Astrocyte of the spinal cord (primary cell): Measurements from ENCODE around the gene AGR3.
"Not testable (repeated sequence)": the region's sequence is repeated elsewhere in the genome, so short reads cannot be mapped to it uniquely, and the experiment has no call there.

Source experiments
- DNase-seq: peaks from one replicate; pipeline ENCODE4 v3.0.0; 2011; ENCODE audit warnings: low read depth, low spot score
- H3K4me3 ChIP-seq: 2 replicates; pipeline ENCODE4 v1.5.1; 2011; ENCODE audit warnings: low read depth, mild to moderate bottlenecking, low read length, moderate library complexity
- in situ Hi-C: cut with HindIII; loops from 2 replicates; pipeline ENCODE4 v1.10.0; 2017; ENCODE audit warnings: low sequenced_read_pairs
- TF ChIP-seq, protein P1 (sequence below): IDR thresholded peaks from 2 replicates; pipeline ENCODE4 v1.5.1; 2012; ENCODE audit warnings: low read depth, mild to moderate bottlenecking, low read length, inconsistent platforms

The AGR3 gene

DNA sequence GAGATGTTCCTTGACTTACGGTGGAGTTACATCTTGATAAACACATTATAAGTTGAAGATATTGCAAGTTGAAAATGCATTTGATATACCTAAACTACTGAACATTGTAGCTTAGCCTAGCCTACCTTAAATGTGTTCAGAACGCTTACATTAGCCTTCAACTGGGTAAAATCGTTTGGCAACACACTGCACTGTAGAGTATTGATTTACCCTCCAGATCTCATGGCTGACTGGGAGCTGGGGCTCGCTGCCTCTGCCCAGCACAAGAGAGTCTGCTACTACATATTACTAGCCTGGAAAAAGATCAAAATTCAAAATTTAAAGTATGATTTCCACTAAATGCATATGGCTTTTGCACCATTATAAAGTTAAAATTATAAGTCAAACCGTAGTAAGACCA, 7.5 kb upstream of the AGR3 start:
- in situ Hi-C loops, result no loop called here
- TF ChIP-seq, protein P1, sequence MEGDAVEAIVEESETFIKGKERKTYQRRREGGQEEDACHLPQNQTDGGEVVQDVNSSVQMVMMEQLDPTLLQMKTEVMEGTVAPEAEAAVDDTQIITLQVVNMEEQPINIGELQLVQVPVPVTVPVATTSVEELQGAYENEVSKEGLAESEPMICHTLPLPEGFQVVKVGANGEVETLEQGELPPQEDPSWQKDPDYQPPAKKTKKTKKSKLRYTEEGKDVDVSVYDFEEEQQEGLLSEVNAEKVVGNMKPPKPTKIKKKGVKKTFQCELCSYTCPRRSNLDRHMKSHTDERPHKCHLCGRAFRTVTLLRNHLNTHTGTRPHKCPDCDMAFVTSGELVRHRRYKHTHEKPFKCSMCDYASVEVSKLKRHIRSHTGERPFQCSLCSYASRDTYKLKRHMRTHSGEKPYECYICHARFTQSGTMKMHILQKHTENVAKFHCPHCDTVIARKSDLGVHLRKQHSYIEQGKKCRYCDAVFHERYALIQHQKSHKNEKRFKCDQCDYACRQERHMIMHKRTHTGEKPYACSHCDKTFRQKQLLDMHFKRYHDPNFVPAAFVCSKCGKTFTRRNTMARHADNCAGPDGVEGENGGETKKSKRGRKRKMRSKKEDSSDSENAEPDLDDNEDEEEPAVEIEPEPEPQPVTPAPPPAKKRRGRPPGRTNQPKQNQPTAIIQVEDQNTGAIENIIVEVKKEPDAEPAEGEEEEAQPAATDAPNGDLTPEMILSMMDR, result no peak

DNA sequence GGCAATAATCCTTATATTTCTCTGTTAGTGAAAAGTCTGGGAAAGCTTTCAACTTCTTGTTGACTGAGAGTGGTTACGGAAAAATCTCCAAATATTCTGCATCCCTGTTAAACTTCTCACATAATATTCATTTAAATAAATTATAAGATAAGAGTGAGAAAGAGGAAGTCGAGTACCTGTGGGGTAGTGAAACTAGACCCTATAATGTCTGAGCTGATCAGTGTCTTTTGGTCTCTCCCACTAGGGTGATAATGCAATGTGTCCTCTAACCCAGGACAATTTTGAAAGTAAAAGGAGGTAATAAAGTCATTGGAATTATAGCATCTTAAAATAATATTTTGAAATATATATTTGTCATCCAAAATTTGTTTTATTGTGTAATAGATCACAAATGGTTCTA, 2.1 kb upstream of the AGR3 start:
- TF ChIP-seq, protein P1, result no peak
- no peak overlapping the region for H3K4me3 ChIP-seq
- DNase-seq, result no peak
- in situ Hi-C loops, result no loop called here

More for the DNA sequence above, 7.5 kb upstream of the AGR3 start:
- no peak for DNase-seq
- no peak overlapping the region for H3K4me3 ChIP-seq

DNA sequence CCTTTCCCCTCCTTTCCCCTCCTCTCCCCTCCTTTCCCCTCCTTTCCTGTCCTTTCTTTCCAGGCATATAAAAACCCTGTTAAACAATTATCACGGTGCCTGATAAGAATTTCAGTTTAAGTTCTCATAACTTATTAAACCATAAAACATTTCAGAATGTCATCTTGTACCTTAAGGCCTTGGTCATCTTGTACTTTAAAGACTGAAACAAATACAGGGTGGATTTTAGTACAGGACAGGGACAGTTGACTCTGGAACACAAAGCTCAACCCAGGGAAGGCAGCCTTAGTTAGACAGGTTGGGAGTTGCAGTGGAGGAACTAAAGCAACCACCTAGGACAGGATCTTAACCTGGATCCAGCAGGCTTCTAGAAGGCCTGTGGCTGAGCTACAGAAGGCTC, 1.2 kb downstream of the AGR3 start:
- TF ChIP-seq, protein P1, result no peak
- in situ Hi-C loops, result no loop called here
- H3K4me3 ChIP-seq, result no peak overlapping the region
- DNase-seq, result no peak

DNA sequence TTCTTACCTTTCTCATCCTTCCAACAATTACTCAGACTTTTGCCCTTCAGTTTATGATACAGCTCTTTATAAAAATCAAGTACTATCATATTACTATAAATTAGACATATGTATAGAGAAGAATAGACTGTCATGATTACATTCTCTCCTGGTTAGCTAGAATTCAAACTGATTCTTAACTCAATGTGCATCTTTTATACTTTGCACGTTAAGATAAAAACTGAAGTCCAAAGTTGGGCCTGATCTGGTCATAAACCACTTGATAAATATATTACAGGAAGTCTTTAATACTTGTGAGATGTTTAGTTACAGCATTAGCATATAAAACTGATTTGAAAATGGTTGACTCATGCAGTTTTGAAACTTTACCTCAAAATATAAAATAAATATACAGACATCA, 2.6 kb downstream of the AGR3 start:
- in situ Hi-C loops, result no loop called here
- TF ChIP-seq, protein P1, result no peak
- H3K4me3 ChIP-seq, result no peak overlapping the region
- no peak for DNase-seq

DNA sequence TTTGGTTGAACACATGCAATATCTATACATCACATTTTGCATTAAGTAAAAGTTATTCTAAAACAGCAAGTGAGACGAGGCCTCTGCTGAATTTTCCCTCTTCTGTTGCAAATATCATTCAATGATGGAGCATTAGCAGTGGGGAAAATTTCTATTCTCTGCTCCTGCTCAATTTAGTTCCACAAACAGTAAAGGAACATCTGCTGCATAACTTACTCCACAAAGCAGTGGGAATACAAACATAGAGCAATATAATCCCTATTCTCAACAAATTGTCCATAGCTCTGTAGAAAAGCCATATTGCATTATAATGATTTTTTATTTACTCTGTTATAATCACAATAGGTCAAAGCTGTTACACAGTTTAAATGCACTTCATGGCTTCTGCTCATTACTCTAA, 5.9 kb downstream of the AGR3 start:
- TF ChIP-seq, protein P1, result no peak
- no peak for DNase-seq
- in situ Hi-C loops, result no loop called here
- H3K4me3 ChIP-seq, result no peak overlapping the region

DNA sequence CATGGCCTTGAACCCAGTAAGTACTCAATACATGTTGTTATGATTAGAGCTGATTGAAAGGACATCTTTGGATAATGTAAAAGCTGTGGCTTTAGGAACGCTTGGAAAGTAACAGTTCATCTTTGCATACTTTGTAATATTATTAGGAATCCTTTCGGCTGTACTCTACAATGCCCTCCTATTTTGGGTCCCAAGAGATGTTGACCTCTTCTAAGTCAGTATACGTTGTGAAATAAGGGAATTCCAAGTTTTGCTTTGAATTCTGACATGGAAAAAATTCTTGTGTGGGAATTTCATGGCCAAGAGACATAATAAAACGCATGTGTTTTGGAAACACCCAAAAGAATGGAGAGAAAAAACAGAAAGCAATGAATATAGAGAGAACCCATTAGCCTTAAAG, 7.7 kb downstream of the AGR3 start:
- H3K4me3 ChIP-seq, result no peak overlapping the region
- TF ChIP-seq, protein P1, result no peak
- in situ Hi-C loops, result no loop called here
- no peak for DNase-seq

DNA sequence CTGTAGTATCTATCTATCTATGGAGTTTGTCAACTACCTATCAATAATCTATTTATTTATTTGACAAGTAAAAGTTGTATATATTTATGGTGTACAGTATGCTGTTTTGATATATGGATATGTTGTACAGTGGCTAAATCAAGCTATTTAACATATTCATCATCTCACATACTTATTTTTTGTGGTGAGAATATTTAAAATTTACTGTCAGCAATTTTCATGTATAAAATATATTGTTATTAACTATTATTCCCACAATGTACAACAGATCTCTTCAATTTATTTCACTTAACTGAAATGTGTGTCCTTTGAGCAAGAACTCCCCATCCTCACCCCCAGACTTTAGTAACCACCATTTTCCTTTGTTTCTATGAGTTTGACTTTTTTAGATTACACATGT, 14.5 kb downstream of the AGR3 start:
- in situ Hi-C loops, result no loop called here
- H3K4me3 ChIP-seq, result no peak overlapping the region
- DNase-seq, result no peak
- TF ChIP-seq, protein P1, result no peak

DNA sequence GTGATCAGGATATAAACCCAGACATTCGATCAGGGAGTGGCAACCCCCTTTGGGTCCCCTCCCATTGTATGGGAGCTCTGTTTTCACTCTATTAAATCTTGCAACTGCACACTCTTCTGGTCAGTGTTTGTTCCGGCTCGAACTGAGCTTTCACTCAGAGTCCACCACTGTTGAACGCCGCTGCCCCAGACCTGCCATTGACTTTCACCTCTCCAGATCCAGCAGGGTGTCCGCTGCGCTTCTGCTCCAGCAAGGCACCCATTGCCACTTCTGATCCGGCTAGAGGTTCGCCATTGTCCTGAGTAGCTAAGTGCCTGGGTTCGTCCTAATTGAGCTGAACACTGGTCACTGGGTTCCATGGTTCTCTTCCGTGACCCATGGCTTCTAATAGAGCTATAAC, 28.6 kb downstream of the AGR3 start:
- H3K4me3 ChIP-seq, in situ Hi-C loops, DNase-seq: not testable (repeated sequence)
